HG03108 (cell line): ENCODE results near the gene DNAJC27.

ENCODE experiments used
- ATAC-seq: cut with Tn5 transposase; IDR thresholded peaks from one replicate; pipeline ENCODE4 v1.9.1; 2021; ENCODE audit warnings: moderate library complexity; ENCODE audit not compliant: unreplicated experiment

DNAJC27 gene

DNA sequence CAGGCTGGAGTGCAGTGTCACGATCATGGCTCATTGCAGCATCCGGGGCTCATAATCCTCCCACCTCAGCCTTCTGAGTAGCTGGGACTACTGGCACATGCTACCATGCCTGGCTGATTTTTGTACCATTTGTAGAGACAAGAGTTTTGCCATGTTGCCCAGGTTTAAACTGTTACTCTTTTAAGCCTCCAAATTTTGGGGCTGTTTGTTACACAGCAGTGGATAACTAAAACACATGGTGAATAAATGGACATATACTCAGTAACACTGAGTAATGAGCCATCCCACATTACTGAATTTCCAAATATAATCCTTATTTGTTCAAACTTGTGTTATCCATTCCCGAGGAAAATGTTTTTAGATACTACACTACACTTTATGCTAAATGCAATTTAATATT is 61.5 kb downstream of the DNAJC27 start:
- ATAC-seq: no peak

DNA sequence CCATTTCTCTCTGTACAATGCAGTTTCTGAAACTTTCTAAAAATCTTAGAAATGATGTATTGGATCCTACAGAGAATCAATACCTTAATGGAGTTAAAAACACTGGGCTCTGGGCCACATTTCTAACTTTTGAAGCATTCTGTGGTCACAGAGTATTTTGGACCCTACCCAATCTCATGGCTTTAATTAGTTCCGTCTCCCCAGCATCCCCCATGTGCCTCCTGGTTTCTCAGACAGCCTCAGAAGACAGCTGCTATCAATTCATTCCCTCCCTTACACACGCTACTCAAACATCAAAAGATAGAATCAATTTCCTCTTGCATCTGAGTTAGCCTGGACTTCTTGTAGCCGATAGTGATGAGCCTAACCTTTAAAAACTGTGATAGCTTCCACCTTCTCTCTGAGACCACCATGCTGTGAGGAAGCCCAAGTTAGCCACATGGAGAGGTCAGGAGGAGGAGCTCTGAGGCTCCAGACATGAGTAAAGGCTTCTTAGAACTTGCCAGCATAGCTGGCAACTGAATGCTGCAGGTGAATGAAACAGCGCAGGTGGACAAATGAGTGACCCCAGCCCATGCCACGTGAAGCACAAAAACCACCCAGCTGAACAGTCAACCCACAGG is 62.1 kb downstream of the DNAJC27 start:
- ATAC-seq: no peak

DNA sequence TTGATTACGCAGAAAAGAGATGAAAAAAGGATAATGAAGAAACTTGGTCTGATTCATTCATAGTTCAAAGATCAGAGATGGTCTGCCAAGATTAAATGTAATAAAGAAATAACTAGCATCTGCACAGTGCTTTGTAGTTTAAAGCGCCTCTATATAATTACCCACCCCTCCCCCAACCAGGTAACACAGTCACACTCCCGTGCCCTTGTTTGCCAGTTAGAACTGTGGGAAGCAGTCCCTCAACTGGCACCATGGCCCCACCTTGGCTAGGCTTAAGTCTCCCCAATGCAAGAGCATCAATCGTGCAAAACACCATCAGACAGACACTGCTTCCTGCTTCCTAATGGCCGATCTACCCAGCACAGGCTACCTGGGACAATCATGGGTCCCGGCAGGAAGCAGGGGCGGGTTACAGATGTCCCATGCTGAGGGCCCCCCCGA is 63.3 kb downstream of the DNAJC27 start:
- no peak for ATAC-seq

GRCh38 chr2:24907116-24907515 is 64.6 kb downstream of the DNAJC27 start:
- no peak for ATAC-seq

DNA sequence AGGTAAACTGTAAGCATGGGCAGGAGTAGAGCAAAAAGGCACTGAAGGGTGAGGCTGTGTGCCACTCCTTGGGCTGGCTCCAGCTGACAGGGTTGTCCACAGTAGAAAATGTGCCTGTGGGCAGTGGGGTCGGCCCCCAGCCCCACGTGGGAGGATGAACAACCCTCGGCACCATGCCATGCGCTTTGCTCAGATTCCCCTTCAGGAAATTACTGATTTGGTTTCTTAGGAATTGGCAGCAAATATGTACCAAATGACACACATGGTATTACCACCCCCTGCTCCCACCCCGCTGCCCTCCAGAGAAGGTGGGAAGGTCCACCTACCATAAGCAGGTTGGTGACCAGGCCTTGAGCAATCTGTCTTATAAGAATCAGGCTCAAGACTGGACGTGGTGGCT is 65.3 kb downstream of the DNAJC27 start:
- ATAC-seq: no peak

GRCh38 chr2:24903161-24904103 is 68.3 kb downstream of the DNAJC27 start:
- no peak for ATAC-seq

DNA sequence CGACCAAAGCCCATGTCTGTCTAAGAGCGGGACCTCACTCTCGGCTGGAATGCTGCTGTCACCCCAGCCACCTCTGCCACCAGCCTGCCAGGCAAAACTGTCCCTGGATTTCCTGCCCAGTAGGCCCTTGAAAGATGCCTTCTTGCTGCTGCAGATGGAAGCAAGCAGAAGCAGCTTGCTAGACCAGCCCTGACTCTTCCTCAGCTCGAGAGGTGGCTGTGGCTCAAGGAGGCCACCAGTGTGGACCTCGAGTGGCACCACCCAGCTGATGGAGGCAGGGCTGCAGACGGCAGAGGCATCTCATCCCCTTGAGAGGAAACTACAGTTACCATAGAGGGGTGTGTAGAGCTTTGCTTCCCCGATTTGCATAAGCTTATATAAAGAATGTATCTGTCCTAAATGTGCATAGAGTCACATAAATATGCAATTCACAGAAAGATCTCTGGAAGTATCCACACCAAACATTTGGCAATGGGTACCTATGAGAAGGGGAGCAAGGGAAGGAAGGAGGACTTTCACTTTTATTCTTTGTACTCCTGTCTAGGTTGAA is 72.3 kb downstream of the DNAJC27 start:
- no peak for ATAC-seq

DNA sequence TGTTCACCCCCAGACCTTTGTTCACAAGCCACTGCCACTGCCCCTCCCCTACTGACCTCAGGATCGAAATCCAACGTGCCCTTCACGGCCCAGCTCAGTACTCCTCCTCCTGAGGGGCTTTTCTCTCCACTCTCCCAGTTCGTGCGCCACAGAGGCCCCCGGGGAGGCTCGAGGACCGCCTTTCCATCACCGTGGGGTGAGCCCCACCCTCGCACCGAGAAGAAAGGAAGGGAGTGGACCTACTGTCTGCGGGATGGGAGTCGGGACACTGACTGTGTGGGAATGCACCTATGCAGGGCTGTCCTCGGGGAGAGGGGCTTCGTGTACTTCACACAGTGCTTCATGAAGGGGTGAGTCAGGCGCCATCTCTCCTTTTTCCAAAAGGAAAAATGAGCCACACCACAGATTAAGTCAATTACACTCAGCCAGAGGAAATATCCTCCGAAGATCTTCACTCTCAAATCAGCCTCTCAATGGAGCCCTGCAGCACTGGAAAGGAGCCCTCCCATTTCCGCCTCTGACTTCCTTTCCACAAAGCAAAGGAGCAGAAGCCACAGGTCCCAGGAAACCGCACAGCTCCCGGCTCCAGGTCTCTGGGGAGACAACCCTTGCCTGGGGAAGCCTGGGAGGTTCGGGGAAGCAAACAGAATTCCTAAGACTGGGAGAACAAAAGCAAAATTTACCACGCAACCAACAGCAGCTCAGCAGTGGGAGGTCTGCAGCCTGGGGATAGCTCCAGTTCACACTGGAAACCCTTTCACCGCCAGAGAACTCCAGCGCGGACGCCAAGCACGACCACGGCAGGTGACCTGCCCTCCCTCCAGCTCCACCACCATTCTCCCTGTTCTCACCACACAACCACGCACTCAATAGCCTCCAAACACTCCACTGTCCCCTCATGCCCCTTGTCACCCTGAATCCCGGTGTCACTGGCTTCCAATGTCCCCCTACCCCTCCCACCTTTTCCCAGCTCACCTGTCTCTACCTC is 73.3 kb downstream of the DNAJC27 start:
- no peak for ATAC-seq

GRCh38 chr2:24894750-24895149 is 77.0 kb downstream of the DNAJC27 start:
- no peak for ATAC-seq

GRCh38 chr2:24893934-24894333 is 77.8 kb downstream of the DNAJC27 start:
- ATAC-seq: no peak
